CD4-positive, alpha-beta T cell treated with Interleukin-17A for 4 hours (primary cell): ENCODE data around the gene KCNC1.

Source experiments
- DNase-seq: peaks from one replicate; pipeline ENCODE4 v3.0.0-alpha.2; 2020; ENCODE audit warnings: mixed read lengths

KCNC1 gene

GRCh38 chr11:17775507-17776211 lies 41.1 kb downstream of the KCNC1 start:
- no peak for DNase-seq

GRCh38 chr11:17776212-17776875 lies 41.8 kb downstream of the KCNC1 start:
- DNase-seq: no peak

- DNase-seq: no peak
These were observed 42.6 kb downstream of the KCNC1 start for GRCh38 chr11:17777086-17777737.

GRCh38 chr11:17777738-17778091 lies 43.1 kb downstream of the KCNC1 start:
- DNase-seq: no peak

- no peak for DNase-seq
These were observed 43.8 kb downstream of the KCNC1 start for GRCh38 chr11:17778352-17778751.

- DNase-seq: no peak
These were observed 44.6 kb downstream of the KCNC1 start for GRCh38 chr11:17778956-17779860.

- no peak for DNase-seq
These were observed 45.4 kb downstream of the KCNC1 start for GRCh38 chr11:17779861-17780594.

GRCh38 chr11:17780668-17781067 lies 46.1 kb downstream of the KCNC1 start:
- DNase-seq: no peak

- DNase-seq: no peak
These were observed 46.6 kb downstream of the KCNC1 start for GRCh38 chr11:17781221-17781620.

GRCh38 chr11:17781626-17782025 lies 47.0 kb downstream of the KCNC1 start:
- no peak for DNase-seq

GRCh38 chr11:17782145-17782544 lies 47.6 kb downstream of the KCNC1 start:
- no peak for DNase-seq

GRCh38 chr11:17782603-17783337 lies 48.2 kb downstream of the KCNC1 start:
- no peak for DNase-seq

GRCh38 chr11:17783878-17784277 lies 49.3 kb downstream of the KCNC1 start:
- DNase-seq: no peak

- DNase-seq: no peak
These were observed 52.4 kb downstream of the KCNC1 start for GRCh38 chr11:17786824-17787525.

- no peak for DNase-seq
These were observed 53.5 kb downstream of the KCNC1 start for GRCh38 chr11:17788084-17788483.

- DNase-seq: no peak
These were observed 55.9 kb downstream of the KCNC1 start for GRCh38 chr11:17790453-17790852.

GRCh38 chr11:17791144-17791543 lies 56.6 kb downstream of the KCNC1 start:
- no peak for DNase-seq

GRCh38 chr11:17792161-17792560 lies 57.6 kb downstream of the KCNC1 start:
- DNase-seq: no peak

GRCh38 chr11:17793642-17794170 lies 59.1 kb downstream of the KCNC1 start:
- DNase-seq: no peak

GRCh38 chr11:17794981-17795380 lies 60.4 kb downstream of the KCNC1 start:
- DNase-seq: no peak

- DNase-seq: no peak
These were observed 61.6 kb downstream of the KCNC1 start for GRCh38 chr11:17796154-17796553.
